ENCODE measurements around the gene TM6SF1.

DNA sequence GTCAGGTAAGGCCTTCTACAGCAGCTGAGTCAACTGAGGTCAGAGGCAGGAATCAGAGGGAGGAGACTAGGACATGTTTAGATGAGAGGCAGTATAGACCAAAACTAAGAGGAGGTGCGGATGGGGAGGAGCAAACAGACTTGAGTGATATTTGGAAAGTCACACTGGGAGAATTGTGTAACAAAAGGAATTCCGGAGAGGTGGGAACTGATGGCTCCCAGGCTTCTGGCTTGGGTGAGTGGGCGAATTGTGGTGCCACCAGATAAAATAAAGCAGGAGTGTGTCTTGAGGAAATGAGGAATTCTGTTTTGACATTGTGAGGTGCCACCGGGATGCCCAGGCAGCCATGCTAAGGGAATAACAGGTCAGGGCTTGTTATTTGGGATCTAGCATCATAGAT lies 3.3 kb upstream of the TM6SF1 start:
- TF ChIP-seq, protein P1, sequence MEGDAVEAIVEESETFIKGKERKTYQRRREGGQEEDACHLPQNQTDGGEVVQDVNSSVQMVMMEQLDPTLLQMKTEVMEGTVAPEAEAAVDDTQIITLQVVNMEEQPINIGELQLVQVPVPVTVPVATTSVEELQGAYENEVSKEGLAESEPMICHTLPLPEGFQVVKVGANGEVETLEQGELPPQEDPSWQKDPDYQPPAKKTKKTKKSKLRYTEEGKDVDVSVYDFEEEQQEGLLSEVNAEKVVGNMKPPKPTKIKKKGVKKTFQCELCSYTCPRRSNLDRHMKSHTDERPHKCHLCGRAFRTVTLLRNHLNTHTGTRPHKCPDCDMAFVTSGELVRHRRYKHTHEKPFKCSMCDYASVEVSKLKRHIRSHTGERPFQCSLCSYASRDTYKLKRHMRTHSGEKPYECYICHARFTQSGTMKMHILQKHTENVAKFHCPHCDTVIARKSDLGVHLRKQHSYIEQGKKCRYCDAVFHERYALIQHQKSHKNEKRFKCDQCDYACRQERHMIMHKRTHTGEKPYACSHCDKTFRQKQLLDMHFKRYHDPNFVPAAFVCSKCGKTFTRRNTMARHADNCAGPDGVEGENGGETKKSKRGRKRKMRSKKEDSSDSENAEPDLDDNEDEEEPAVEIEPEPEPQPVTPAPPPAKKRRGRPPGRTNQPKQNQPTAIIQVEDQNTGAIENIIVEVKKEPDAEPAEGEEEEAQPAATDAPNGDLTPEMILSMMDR (conservative IDR thresholded peaks at IDR 0.05; ENCODE audit: low read depth, low read length) = no peak
- TF ChIP-seq EZH2phosphoT487 (IDR thresholded peaks at IDR 0.05; ENCODE audit: borderline replicate concordance, low read length) = no peak
- no peak for TF ChIP-seq EZH2 (IDR thresholded peaks at IDR 0.05; ENCODE audit: low read length, unreplicated experiment)

All from PC-3 (cell line).